Mammary epithelial cell (primary cell): ENCODE results near the gene PVALEF.
"Not testable (repeated sequence)": the region's sequence is repeated elsewhere in the genome, so short reads cannot be mapped to it uniquely, and the experiment has no call there.

Experiments used
- EZH2 ChIP-seq: IDR thresholded peaks from 2 replicates; pipeline ENCODE4 v1.6.1; 2012; ENCODE audit warnings: low read length, inconsistent platforms, borderline replicate concordance
- TF ChIP-seq, protein P1 (sequence below), 2 donors: IDR thresholded peaks in 1 of 2; conservative IDR thresholded peaks in 1 of 2; 2 replicates each; pipeline ENCODE4 v1.5.1; 2011 to 2012; ENCODE audit warnings: inconsistent platforms in 2 of 2, low read length in 2 of 2, mild to moderate bottlenecking in 2 of 2, control low read depth in 1 of 2, low read depth in 1 of 2; ENCODE audit not compliant: insufficient read depth in 1 of 2; ENCODE audit errors: extremely low read depth in 1 of 2

DNA sequence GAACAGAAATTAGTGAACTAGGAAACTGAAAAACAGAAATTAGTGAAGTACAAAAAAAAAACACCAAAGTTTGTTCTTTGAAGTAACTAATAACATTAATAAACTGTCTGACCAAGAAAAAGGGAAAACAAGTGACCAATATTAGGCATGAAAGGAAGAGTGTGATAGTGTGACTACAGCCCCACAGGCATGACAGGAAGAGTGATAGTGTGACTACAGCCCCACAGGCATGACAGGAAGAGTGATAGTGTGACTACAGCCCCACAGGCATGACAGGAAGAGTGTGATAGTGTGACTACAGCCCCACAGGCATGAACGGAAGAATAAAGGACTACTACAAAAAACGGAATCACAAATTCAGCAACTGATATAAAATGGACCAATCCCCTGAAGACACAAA, 62.3 kb downstream of the PVALEF start:
- TF ChIP-seq, protein P1, sequence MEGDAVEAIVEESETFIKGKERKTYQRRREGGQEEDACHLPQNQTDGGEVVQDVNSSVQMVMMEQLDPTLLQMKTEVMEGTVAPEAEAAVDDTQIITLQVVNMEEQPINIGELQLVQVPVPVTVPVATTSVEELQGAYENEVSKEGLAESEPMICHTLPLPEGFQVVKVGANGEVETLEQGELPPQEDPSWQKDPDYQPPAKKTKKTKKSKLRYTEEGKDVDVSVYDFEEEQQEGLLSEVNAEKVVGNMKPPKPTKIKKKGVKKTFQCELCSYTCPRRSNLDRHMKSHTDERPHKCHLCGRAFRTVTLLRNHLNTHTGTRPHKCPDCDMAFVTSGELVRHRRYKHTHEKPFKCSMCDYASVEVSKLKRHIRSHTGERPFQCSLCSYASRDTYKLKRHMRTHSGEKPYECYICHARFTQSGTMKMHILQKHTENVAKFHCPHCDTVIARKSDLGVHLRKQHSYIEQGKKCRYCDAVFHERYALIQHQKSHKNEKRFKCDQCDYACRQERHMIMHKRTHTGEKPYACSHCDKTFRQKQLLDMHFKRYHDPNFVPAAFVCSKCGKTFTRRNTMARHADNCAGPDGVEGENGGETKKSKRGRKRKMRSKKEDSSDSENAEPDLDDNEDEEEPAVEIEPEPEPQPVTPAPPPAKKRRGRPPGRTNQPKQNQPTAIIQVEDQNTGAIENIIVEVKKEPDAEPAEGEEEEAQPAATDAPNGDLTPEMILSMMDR (conservative IDR thresholded peaks at IDR 0.05 in 1 of 2, IDR thresholded peaks at IDR 0.05 in 1 of 2; ENCODE audit: extremely low read depth in 1 of 2, insufficient read depth in 1 of 2, low read depth in 1 of 2, low read length in 2 of 2) = not testable (repeated sequence)
- not testable (repeated sequence) for TF ChIP-seq EZH2
